ENCODE results near the gene SETD2. TPM values are rescaled to one million over a fixed set of nuclear protein-coding genes. Genes with fewer than 3 reads are reported as not detected.
"Not testable (repeated sequence)": the region's sequence is repeated elsewhere in the genome, so short reads cannot be mapped to it uniquely, and the experiment has no call there.

Gene SETD2
- total RNA-seq, 1 donor from 2014 or later: 21.0 TPM

- Histone ChIP-seq H3K4me1 (no peaks in the 10 kb centered on the region), H3K9me3 (no peaks in the 10 kb centered on the region), H3K27me3 (no peaks in the 10 kb centered on the region), H3K36me3 (no peaks in the 10 kb centered on the region), H3K27ac (no peak overlapping the region), H3K4me3 (no peak overlapping the region)
- no peak for TF ChIP-seq CTCF (IDR thresholded peaks at IDR 0.05)
- no peak for DNase-seq (ENCODE audit: low spot score in 2 of 2)
- intact Hi-C loops (cut with DNase I): no loop called here
Observed at GRCh38 chr3:47197287-47197686, 33.4 kb upstream of the SETD2 start.

GRCh38 chr3:47194994-47195393, 31.1 kb upstream of the SETD2 start:
- no peaks in the 10 kb centered on the region for H3K27me3 ChIP-seq
- no peak overlapping the region for H3K27ac ChIP-seq
- H3K4me1 ChIP-seq: no peaks in the 10 kb centered on the region
- TF ChIP-seq CTCF (IDR thresholded peaks at IDR 0.05): no peak
- no peak overlapping the region for H3K4me3 ChIP-seq
- H3K36me3 ChIP-seq: no peaks in the 10 kb centered on the region
- intact Hi-C loops (cut with DNase I): no loop called here
- no peaks in the 10 kb centered on the region for H3K9me3 ChIP-seq
- no peak for DNase-seq (ENCODE audit: low spot score in 2 of 2)

GRCh38 chr3:47193871-47194859, 30.3 kb upstream of the SETD2 start:
- Histone ChIP-seq H3K27ac (no peak overlapping the region), H3K4me3 (no peak overlapping the region), H3K27me3 (no peaks in the 10 kb centered on the region), H3K36me3 (no peaks in the 10 kb centered on the region), H3K9me3 (no peaks in the 10 kb centered on the region), H3K4me1 (no peaks in the 10 kb centered on the region)
- intact Hi-C loops (cut with DNase I): no loop called here
- no peak for TF ChIP-seq CTCF (IDR thresholded peaks at IDR 0.05)
- no peak for DNase-seq (ENCODE audit: low spot score in 2 of 2)

GRCh38 chr3:47186285-47186684, 22.4 kb upstream of the SETD2 start:
- intact Hi-C loops (cut with DNase I): no loop called here
- DNase-seq (ENCODE audit: low spot score in 2 of 2): no peak
- Histone ChIP-seq H3K27ac (no peak overlapping the region), H3K9me3 (no peaks in the 10 kb centered on the region), H3K27me3 (no peaks in the 10 kb centered on the region), H3K4me1 (no peaks in the 10 kb centered on the region), H3K36me3 (no peaks in the 10 kb centered on the region), H3K4me3 (no peak overlapping the region)
- no peak for TF ChIP-seq CTCF (IDR thresholded peaks at IDR 0.05)

GRCh38 chr3:47181685-47182084, 17.8 kb upstream of the SETD2 start:
- H3K4me3 ChIP-seq; H3K36me3 ChIP-seq; DNase-seq (ENCODE audit: low spot score in 2 of 2); intact Hi-C loops (cut with DNase I); H3K4me1 ChIP-seq; H3K9me3 ChIP-seq; H3K27me3 ChIP-seq; H3K27ac ChIP-seq: not testable (repeated sequence)

- H3K27me3 ChIP-seq; H3K4me1 ChIP-seq; H3K4me3 ChIP-seq; H3K36me3 ChIP-seq; H3K27ac ChIP-seq; intact Hi-C loops (cut with DNase I); H3K9me3 ChIP-seq; DNase-seq (ENCODE audit: low spot score in 2 of 2): not testable (repeated sequence)
Observed at GRCh38 chr3:47180011-47180410, 16.1 kb upstream of the SETD2 start.
